HEK293 (cell line): ENCODE results near the gene CLIP1.

Source experiments
- BCL6B ChIP-seq: fragments of 450-650 bp; formaldehyde crosslinking; IDR thresholded peaks from 2 replicates; pipeline ENCODE4 v1.5.1; 2017; ENCODE audit warnings: missing biosample characterization, missing genetic modification characterization
- CTCF ChIP-seq: fragments of 450-650 bp; formaldehyde crosslinking; IDR thresholded peaks from 2 replicates; pipeline ENCODE4 v1.5.1; 2016; ENCODE audit warnings: missing biosample characterization, missing genetic modification characterization
- MYNN ChIP-seq: fragments of 450-650 bp; formaldehyde crosslinking; IDR thresholded peaks from 2 replicates; pipeline ENCODE4 v1.5.1; 2016; ENCODE audit warnings: missing biosample characterization, missing genetic modification characterization, borderline replicate concordance
- OSR2 ChIP-seq: fragments of 450-650 bp; formaldehyde crosslinking; IDR thresholded peaks from 2 replicates; pipeline ENCODE4 v1.5.1; 2016; ENCODE audit warnings: missing biosample characterization, missing genetic modification characterization
- REST ChIP-seq: fragments of 450-650 bp; formaldehyde crosslinking; IDR thresholded peaks from 2 replicates; pipeline ENCODE4 v1.5.1; 2016; ENCODE audit warnings: missing biosample characterization, missing genetic modification characterization
- ZNF211 ChIP-seq: fragments of 450-650 bp; formaldehyde crosslinking; IDR thresholded peaks from 2 replicates; pipeline ENCODE4 v1.5.1; 2016; ENCODE audit warnings: low read depth, missing biosample characterization, missing genetic modification characterization

- TF ChIP-seq BCL6B (tag by site-specific recombination) (no peak), REST (tag by site-specific recombination) (no peak), OSR2 (tag by site-specific recombination) (no peak), CTCF (tag by site-specific recombination) (no peak), MYNN (tag by site-specific recombination) (no peak), ZNF211 (tag by site-specific recombination) (no peak)
These were observed 73.4 kb downstream of the CLIP1 start for GRCh38 chr12:122349078-122349477.
